Measurements from ENCODE around the gene FIG4.

Gene FIG4

GRCh38 chr6:109799664-109800063, 108.6 kb downstream of the FIG4 start:
- no peak for ATAC-seq
- TF ChIP-seq ESRRG (CRISPR knock-in tag; IDR thresholded peaks at IDR 0.05) (no peak), ZFP3 (CRISPR knock-in tag; IDR thresholded peaks at IDR 0.05) (no peak)

- no peak for ATAC-seq
- no peak for TF ChIP-seq SNAI2 (CRISPR knock-in tag; IDR thresholded peaks at IDR 0.05)
- TF ChIP-seq CREB5 (CRISPR knock-in tag; IDR thresholded peaks at IDR 0.05; ENCODE audit: low read depth): no peak
- TF ChIP-seq PATZ1 (CRISPR knock-in tag; IDR thresholded peaks at IDR 0.05; ENCODE audit: borderline replicate concordance): no peak
- TF ChIP-seq RARB (CRISPR knock-in tag; IDR thresholded peaks at IDR 0.05): no peak
- TF ChIP-seq ZFP30 (CRISPR knock-in tag; IDR thresholded peaks at IDR 0.05): no peak
- TF ChIP-seq PPARA (CRISPR knock-in tag; IDR thresholded peaks at IDR 0.05; ENCODE audit: borderline replicate concordance): no peak
- no peak for TF ChIP-seq CSRNP3 (CRISPR knock-in tag; IDR thresholded peaks at IDR 0.05)
- no peak for TF ChIP-seq BACH2 (CRISPR knock-in tag; IDR thresholded peaks at IDR 0.05; ENCODE audit: borderline replicate concordance)
- no peak for TF ChIP-seq TOX (CRISPR knock-in tag; IDR thresholded peaks at IDR 0.05; ENCODE audit: borderline replicate concordance)
- TF ChIP-seq ZNF8 (CRISPR knock-in tag; IDR thresholded peaks at IDR 0.05): no peak
Measured at GRCh38 chr6:109800771-109801170, 109.7 kb downstream of the FIG4 start.

- TF ChIP-seq TSHZ2 (CRISPR knock-in tag; IDR thresholded peaks at IDR 0.05) (no peak), ZC3H10 (CRISPR knock-in tag; IDR thresholded peaks at IDR 0.05) (no peak), ZFP3 (CRISPR knock-in tag; IDR thresholded peaks at IDR 0.05) (no peak), CSDC2 (CRISPR knock-in tag; IDR thresholded peaks at IDR 0.05) (no peak), CSRNP3 (CRISPR knock-in tag; IDR thresholded peaks at IDR 0.05) (no peak), PATZ1 (CRISPR knock-in tag; IDR thresholded peaks at IDR 0.05; ENCODE audit: borderline replicate concordance) (no peak), ESRRG (CRISPR knock-in tag; IDR thresholded peaks at IDR 0.05) (no peak), PPARA (CRISPR knock-in tag; IDR thresholded peaks at IDR 0.05; ENCODE audit: borderline replicate concordance) (no peak), RARB (CRISPR knock-in tag; IDR thresholded peaks at IDR 0.05) (no peak), CREB5 (CRISPR knock-in tag; IDR thresholded peaks at IDR 0.05; ENCODE audit: low read depth) (no peak), GLIS3 (CRISPR knock-in tag; IDR thresholded peaks at IDR 0.05) (no peak), OSR1 (CRISPR knock-in tag; IDR thresholded peaks at IDR 0.05) (no peak)
- no peak for ATAC-seq
Measured at GRCh38 chr6:109801794-109802193, 110.7 kb downstream of the FIG4 start.
